Fibroblast of upper back skin (primary cell): ENCODE data around the gene FAM98C.
A peak's percentile ranks its signal among the peaks of the same experiment; 100 is the strongest.
"Not testable (repeated sequence)": the region's sequence is repeated elsewhere in the genome, so short reads cannot be mapped to it uniquely, and the experiment has no call there.

ENCODE experiments used
- DNase-seq: peaks from one replicate; pipeline ENCODE4 v3.0.0-alpha.2; 2013

The FAM98C gene

DNA sequence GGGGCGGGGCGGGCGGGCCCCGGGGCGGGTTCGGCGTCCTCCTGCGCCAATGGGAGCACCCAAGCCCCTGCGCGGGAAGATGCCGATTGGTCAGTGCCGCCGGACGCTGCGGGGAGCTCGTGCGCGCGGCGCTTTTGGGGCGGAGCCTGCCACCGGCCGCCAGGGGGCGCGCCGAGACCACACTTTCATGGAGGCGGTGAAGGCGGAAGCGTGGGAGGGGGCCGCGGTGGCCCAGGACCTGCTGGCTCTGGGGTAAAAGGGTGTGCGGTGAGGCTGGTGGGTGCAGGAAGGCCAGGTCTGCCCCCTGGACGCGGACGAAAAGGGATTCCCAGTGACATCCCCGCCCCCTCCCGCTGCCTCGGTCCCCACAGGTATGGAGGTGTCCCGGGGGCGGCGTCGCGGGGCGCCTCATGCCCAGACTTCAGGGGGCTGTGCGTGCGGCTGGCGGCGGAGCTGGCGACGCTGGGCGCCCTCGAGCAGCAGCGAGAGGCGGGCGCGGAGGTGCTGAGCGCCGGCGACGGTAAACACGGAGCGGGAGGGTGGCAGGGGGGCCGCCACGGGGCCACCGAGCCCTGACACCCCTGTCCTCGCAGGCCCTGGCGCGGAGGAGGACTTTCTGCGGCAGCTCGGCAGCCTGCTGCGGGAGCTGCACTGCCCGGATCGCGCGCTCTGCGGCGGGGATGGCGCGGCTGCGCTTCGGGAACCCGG, at the start of gene FAM98C:
Gene FAM98C, plus strand, starts transcription at position 127 of the 708 bp plus-strand sequence. Its CDS starts 61 bp downstream, at position 188.
- DNase-seq = peak; percentile 96

DNA sequence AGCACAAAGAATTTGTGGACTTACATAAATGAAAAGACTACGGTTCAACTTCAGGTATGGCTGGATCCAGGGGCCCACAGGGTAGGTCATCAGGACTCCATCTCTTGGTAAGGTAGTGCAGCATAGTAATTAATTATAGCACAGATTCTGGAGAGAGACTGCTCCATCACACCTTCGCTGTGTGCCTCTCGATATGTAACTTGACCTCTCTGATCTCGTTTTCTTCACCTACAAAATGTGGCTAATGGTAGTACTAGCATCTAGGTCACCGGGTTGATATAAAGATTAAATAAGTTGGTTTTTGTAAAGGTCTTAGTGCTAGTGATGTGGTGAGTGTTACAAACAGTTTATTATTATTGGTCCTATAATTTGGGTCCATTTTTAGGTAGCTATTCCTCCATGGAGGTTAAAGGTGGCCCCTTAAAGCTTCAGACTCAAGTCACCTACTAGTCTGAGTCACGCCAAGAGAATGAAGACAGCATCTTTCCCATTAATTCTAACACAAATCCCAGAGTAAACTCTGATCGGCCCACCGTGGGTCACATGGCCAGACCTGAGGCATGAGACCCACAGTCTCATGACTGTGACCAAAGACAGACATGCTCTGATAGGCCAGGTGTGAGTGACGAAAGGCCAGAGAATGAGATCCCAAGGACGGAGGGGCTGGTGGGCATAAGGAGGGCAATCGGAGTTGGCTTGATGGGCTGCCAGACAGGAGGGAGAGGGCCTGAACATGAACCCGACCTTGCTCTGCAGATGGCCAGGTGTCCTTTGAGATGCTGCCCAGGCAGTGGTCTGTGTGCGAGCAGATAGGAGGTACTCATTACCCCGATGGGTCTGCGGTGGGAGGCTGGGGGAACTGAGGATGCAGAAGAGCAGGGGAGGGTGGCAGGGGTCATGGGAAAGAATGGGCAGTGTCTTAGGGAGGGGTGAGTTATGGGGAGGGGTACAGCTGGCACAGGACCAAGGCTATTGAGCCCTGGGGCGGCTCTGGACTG, 46.9 kb upstream of the FAM98C start:
- DNase-seq = no peak

DNA sequence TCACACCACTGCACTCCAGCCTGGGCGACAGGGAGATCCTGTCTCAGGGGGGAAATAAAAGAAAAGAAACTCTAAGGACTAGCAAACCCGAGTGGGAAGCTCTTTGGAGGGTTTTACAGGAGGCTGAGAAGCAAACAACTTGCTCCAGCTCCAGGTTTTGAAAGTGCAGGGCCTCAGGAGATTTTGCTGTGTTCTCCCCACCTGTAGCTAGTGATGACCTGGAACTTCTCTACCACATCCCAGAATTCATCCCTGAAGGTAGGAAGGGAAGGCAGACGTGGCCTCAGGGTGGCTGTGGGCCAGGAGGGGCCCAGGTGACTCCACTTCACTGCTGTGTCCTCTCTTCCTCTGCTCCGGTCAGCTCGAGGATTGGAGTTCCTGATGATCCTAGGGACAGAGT, 44.8 kb upstream of the FAM98C start:
- no peak for DNase-seq

DNA sequence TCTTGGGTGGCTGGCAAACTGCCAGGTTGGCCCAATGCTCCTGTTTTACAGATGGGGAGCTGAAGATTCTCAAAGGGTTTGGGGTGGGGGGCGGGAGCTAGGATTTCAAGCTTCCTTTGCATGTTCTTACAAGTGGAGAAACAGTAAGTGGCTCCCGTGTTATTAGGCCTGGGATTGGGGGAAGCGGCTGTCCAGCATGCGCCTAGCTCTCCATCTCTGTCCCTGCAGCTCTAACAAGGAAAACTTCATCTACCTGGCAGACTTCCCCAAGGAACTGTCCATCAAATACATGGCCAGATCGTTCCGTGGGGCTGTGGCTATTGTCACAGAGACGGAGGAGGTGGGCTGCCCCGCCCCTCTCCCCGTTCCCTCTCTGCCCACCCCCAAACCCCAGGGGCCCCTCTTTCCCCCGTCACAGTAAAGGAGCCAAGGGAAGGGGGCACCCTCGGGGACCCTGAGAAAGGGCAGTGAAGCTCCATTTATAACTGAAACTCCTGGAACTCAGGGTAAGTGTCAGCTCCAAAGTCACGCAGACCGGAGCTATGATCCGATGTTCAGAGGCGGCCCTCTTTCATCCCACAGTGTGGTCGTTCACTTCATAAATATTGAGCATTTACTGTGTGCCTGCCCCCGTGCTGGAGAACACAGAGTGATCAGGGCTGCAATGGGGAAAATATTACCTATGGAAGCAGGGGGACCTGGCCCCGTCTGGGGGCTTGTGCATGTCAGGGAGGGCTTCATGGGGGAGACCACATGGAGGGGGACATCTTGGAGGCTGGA, 43.5 kb upstream of the FAM98C start:
- DNase-seq = no peak

DNA sequence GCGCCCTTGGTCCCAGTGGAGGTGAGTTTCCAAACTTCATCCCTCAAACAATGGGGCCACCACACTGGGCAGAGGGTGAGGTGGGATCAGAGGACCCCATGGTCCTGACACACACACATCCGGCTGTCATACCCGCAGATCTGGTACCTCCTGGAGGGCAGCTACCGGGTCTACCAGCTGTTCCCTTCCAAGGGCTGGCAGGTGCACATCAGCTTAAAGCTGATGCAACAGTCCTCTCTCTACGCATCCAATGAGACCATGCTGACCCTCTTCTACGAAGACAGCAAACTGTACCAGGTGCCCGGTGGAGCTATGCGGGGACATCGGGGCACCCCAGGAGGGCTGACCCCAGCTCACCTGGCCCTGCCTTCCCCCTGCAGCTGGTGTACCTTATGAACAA, 42.5 kb upstream of the FAM98C start:
- DNase-seq = no peak

DNA sequence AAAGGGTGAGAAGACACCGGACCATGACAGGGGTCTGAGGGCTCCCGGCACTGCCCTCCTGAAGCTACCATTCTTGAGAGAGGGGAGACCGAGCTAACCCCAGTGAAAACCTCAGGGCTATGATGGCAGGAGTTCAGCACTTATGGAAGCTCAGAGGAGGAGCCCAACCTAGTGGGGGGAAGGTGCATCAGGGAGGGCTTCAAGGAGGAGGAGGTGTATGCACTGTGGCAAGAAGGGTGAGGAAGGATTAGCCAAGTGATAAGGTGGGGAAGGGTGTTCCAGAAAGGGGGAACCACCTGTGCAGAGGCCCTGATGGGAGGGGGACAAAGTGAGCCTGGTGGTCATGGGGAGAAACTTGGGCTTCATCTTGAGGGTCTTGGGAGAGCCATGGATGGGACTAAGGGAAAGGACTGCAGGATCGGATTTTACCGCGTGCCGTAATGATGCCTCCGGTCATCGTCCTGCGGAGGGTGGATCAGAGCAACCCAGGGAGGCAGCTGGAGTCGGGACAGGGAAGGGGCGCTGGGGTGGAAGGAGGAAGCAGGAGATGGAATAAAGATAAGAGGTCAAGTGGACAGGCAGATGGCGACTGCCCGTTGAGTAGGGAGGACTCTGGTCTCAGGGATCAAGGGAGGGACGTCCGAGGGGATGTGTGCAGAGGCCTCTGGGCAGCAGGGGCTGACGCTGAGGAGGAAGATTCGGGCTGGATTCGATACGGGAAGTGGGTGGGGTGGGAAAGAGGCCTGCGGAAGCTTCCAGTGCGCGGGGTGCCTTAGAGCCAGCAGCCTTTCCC, 41.9 kb upstream of the FAM98C start:
- DNase-seq = no peak

DNA sequence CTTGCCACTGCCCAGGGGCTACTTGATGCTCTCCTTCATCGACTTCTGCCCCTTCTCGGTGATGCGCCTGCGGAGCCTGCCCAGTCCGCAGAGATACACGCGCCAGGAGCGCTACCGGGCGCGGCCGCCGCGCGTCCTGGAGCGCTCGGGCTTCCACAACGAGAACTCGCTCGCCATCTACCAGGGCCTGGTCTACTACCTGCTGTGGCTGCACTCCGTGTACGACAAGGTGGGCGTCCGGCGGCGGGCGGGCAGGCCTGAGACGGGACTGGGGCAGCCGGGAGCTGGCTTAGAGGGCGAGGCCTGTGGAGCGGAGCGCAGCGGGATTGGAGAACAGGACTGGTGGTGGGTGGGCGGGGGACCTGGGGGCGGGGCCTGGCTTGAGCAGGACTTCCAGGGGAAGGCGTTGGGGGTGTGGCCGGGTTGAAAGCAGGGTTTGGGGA, 41.2 kb upstream of the FAM98C start:
- DNase-seq = peak; percentile 53

DNA sequence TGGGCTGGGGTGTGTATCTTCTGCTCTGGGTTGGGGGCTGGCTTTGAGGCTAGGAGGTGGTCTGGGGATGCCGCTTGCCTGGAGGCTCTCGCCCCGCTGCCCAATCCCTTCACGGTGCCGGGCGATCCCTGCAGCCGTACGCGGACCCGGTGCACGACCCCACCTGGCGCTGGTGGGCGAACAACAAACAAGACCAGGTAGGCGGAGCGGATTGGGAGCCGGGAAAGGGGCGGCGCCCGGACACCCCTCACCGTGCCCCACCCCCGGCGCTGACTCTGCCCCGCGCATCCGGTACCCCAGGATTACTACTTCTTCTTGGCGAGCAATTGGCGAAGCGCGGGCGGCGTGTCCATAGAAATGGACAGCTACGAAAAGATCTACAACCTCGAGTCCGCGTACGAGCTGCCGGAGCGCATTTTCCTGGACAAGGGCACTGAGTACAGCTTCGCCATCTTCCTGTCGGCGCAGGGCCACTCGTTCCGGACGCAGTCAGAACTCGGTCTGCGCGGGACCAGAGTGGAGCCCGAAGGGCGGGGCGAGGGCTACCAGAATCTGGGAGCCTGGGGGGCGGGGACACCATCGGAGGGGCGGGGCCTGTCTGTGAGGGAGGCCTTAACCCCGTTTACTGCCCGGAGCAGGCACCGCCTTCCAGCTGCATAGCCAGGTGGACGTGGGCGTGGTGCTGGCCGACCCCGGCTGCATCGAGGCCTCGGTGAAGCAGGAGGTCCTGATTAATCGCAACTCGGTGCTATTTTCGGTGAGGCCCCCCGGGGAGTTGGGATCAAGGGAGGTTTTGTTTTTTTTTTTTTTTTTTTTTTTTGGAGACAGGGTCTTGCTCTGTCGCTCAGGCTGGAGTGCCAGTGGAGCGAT, 40.6 kb upstream of the FAM98C start:
- DNase-seq = peak; percentile 28

DNA sequence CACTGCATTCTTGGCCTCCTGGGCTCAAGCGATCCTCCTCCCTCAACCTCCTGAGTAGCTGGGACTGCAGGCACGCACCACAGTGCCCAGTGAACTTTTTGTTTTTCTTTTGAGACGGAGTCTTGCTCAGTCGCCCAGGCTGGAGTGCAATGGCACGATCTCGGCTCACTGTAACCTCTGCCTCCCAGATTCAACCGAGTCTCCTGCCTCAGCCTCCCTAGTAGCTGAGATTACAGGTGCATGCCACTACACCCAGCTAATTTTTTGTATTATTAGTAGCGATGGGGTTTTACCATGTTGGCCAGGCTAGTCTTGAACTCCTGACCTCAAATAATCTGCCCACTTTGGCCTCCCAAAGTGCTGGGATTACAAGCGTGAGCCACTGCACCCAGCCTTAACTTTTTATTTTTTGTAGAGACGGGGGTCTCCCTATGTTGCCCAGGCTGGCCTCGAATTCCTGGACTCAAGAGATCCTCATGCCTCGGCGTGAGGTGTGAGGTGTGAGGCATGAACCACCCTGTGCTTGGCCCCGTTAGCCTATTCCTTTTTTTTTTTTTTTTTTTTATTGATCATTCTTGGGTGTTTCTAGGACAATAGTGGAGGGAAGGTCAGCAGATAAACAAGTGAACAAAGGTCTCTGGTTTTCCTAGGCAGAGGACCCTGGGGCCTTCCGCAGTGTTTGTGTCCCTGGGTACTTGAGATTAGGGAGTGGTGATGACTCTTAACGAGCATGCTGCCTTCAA, 39.8 kb upstream of the FAM98C start:
- DNase-seq = not testable (repeated sequence)

DNA sequence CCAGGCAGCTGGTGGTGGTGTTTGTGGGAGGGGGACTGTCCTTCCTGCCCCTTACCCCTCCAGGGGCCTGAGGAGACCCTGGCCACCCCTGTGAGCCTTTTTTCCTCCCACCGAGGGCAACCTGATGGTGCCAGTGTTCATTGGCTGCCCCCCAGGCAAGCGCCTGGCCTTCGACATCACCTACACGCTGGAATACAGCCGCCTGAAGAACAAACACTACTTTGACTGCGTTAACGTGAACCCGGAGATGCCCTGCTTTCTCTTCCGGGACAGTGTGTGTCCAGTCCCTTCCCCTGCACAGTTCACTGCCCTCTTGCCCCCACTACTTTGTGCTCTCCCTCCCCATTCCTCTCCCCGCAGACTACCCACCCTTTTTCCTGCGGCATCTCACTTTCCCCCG, 35.9 kb upstream of the FAM98C start:
- DNase-seq = no peak

DNA sequence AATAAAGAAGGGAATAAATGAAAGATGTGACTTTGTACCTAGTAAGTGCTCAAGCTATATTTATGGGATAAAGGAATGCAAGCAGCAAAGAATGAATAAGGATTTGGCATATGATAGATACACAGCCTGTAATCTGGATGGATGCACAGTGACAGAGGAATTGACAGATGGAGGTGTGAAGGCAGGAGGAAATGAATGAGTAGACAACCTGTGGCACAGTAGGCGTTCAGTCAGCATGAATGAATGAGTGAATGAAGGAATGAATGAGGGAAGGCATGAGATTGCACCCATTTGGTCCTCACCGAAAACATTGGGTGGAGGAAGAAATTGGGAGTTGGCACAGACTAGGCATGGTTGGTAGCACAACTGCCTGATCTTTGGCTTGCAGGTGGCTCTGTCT, 33.3 kb upstream of the FAM98C start:
- DNase-seq = no peak

DNA sequence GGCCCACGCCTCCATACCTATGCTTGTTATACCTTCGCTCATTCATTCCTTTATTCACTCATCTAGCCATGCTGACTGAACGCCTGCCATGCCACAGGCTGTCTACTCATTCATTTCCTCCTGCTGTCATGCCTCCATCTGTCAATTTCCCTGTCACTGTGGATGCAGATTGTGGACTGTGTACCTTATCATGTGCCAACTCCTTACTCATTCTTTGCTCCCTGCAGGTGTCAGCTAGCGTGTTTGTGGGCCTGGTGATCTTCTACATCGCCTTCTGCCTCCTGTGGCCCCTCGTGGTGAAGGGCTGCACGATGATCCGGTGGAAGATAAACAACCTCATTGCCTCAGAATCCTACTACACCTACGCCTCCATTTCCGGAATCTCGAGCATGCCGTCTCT, 32.6 kb upstream of the FAM98C start:
- DNase-seq = no peak

DNA sequence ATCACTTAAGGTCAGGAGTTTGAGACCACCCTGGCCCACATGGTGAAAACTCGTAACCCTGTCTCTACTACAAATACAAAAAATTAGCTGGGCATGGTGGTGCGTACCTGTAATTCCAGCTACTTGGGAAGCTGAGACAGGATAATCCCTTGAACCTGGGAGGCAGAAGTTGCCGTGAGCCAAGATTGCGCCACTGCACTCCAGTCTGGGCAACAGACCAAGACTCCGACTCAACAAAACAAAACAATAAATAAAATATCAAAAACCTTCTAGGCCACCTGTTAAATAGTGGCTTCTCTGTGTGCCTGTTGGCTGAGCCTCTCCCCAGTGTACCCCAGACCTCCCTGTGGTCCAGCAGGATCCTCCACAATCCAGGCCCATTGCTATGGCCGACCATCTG, 31.8 kb upstream of the FAM98C start:
- DNase-seq = no peak

DNA sequence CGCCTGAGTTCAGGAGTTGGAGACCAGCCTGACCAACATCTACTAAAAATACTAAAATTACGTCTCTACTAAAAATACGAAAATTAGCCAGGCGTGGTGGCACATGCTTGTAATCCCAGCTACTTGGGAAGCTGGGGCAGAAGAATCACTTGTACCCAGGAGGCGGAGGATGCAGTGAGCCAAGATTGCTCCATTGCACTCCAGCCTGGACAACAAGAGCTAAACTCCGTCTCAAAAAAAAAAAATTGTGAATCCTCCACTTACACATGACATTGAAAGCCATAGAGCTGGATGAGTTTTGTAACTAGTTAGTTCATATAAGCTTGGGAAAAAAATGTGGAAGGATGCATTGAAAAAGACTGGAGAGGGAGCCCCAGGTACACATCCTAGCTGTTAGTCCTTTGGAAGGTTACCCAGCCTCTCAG, 29.0 kb upstream of the FAM98C start:
- DNase-seq = no peak

DNA sequence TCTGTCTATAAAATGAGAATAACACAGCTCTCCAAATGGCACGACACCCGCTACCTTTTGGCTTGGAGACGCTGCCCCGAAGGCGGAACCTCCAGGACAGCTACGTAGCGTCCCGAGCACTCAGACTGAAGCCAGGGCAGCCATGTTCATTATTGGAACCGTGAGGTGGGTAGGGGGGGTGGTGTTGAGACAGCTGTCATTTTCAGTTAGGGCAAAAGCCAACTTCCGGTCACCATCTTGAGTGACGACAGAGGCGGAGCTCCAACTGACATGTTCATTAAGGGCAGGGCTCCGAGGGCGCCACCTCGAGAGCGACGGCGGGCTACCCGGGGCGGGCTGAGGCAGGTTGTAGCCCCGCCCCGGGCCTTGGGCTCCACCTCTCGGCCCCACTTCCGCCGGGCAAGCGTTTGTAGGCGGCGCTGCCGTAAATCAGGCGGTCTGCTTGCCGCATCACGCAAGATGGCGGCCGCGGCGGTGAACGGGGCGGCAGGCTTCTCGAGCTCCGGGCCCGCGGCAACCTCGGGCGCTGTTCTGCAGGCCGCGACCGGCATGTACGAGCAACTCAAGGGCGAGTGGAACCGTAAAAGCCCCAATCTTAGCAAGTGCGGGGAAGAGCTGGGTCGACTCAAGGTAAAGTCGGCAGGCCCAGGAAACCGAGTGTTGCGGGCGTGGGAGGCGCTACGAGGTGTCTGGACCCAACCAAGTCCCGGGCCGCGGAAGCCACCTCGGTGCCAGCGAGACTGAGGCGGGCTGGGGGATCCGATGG, 28.4 kb upstream of the FAM98C start, which contains the start of gene PSMD8:
Gene PSMD8, plus strand, starts transcription at position 240 of the 766 bp plus-strand sequence. Its CDS starts 31 bp downstream, at position 271.
- peak; percentile 98 for DNase-seq

DNA sequence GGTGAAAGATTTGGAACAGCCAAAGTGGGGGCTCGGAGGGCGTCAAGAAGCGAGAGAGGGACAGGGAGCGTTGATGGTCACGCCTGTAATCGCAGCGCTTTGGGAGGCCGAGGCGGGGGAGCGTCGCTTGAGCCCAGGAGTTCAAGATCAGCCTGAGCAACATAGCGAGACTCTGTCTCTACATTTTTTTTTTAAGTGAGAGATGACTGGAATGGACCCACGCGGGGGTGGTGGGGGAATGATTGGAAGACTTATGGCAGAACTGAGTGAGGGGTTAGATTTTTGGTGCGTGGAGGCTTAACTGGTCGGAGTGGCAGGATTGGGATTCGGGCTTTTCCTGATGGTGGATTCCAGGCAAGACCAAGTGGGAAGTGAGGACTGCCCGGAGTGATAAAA, 27.8 kb upstream of the FAM98C start:
- no peak for DNase-seq

DNA sequence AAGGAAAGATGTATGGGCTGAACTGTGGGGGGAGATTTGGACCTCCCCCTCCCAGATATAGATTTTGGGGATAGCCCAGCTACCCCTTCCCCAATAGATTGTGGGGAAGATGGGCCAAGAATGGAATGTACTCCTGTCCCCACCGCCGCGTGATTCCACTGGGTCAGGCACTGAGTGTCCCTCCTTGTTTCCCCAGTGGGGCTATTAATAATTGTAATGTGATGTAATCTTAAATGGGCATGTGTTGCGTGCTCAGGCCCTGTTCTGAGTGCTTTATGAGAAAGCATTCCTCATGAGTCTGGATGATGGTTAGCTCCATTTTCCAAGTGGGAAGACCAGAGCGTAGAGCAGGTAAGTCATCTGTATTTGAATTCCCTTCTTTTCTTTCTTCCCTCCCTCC, 27.1 kb upstream of the FAM98C start:
- no peak for DNase-seq

DNA sequence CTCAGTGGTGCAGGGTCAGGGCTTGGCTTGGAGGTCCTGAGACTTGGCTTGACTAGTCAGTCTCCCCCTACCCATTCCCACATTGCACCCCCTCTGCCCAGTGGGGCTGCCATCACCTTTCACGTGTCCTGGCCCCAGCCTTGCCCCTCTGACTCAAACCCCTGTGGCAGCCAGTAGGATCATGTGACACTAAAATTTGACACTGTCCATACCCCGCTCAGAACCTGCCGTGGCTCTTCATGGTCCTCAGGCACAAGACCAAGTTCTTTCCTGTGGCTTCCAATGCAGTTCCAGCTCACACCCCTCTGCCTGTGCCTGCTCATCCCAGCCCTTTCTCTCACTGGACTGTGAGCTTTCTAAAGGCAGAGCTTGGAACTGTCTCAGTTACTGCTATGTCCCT, 26.3 kb upstream of the FAM98C start:
- no peak for DNase-seq

DNA sequence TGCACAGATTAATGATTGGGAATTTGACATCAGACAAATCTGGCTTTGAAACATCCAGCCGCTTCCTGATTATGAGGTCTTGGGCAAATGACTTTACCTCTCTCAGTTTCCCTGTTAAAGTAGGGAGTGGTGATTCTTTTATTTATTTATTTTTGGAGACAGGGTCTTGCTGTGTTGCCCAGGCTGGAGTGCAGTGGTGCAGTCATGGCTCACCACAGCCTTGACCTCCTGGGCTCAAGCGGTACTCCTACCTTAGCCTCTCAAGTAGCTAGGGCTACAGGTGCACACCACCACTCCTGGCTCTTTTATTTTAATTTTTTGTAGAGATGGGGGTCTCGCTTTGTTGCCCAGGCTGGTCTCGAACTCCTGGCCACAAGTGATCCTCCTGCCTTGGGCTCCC, 25.8 kb upstream of the FAM98C start:
- no peak for DNase-seq

DNA sequence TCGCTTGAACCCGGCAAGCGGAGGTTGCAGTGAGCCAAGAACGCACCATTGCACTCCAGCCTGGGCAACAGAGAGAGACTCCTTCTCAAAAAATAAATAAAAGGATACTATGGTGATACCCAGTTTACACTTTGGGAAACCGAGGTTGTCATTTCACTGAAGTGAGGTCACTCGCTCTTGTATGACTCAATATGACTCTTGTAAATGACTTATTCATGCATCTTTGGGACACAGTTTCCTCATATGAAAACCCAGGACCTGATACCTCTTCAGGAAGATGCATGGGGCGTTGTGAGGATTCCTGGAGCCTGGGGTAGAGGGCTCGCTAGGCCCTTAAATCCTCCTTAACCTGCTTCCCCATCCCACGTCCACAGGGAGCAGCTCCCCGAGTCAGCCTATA, 24.0 kb upstream of the FAM98C start:
- DNase-seq = no peak
